GM21360 (cell line): ENCODE data around the gene PRODH2.

Experiments
- ATAC-seq: cut with Tn5 transposase; IDR thresholded peaks from one replicate; pipeline ENCODE4 v1.9.1; 2021; ENCODE audit warnings: mild to moderate bottlenecking, moderate library complexity; ENCODE audit not compliant: unreplicated experiment

Gene PRODH2, protein sequence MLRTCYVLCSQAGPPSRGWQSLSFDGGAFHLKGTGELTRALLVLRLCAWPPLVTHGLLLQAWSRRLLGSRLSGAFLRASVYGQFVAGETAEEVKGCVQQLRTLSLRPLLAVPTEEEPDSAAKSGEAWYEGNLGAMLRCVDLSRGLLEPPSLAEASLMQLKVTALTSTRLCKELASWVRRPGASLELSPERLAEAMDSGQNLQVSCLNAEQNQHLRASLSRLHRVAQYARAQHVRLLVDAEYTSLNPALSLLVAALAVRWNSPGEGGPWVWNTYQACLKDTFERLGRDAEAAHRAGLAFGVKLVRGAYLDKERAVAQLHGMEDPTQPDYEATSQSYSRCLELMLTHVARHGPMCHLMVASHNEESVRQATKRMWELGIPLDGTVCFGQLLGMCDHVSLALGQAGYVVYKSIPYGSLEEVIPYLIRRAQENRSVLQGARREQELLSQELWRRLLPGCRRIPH

DNA sequence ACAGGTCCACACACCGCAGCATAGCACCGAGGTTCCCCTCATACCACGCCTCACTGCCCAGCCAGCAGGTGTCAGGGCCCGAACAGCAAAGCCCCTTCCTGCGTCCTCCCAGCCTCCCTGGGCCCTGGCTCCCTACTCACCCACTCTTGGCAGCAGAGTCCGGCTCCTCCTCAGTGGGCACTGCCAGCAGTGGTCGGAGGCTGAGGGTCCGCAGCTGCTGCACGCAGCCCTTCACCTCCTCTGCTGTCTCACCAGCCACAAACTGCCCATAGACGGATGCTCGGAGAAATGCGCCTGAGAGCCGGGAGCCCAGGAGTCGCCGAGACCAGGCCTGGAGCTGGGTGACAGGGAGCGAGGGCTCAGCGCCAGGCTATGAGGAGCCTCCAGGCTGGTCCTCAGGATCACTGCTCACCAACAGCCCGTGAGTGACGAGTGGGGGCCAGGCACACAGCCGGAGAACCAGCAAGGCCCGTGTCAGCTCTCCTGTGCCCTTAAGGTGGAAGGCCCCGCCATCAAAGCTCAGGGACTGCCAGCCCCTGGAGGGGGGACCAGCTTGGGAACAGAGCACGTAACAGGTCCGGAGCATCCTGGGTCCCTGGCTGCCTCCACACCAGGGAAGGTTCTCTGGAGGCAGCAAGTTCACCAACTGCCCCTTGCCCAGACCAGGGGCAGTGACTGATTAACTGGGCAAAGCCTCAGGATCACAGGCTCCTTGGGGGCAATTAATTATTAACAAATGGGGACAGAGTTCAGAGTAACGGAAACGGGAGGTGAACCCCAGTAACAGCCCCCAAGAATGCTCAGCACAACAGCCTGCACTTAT is at the start of gene PRODH2:
PRODH2 (minus strand) TSS at position 626 of the 823 bp plus-strand sequence; CDS start at position 586, 40 bp downstream.
- no peak for ATAC-seq

DNA sequence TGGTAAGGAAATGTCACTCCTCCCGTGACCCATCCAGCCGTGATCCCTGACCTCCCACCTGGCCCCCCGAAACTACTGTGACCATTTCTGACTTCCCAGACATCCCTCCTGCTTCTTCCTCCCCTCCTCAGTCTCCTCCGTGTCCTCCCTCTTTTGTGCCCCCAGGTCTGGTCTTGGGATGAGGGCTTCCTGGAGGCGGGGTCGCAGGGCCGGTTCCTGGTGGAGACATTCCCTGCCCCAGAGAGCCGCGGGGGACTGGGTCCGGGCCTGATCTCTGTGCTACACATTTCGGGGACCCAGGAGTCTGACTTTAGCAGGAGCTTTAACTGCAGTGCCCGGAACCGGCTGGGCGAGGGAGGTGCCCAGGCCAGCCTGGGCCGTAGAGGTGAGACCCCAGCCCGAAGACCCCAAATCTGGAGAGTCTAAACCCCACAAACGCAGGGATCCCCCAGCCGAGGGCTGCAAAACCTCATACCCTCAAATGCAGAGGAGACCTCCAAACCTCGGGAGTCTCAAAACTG is 49.1 kb upstream of the PRODH2 start:
- ATAC-seq: no peak

DNA sequence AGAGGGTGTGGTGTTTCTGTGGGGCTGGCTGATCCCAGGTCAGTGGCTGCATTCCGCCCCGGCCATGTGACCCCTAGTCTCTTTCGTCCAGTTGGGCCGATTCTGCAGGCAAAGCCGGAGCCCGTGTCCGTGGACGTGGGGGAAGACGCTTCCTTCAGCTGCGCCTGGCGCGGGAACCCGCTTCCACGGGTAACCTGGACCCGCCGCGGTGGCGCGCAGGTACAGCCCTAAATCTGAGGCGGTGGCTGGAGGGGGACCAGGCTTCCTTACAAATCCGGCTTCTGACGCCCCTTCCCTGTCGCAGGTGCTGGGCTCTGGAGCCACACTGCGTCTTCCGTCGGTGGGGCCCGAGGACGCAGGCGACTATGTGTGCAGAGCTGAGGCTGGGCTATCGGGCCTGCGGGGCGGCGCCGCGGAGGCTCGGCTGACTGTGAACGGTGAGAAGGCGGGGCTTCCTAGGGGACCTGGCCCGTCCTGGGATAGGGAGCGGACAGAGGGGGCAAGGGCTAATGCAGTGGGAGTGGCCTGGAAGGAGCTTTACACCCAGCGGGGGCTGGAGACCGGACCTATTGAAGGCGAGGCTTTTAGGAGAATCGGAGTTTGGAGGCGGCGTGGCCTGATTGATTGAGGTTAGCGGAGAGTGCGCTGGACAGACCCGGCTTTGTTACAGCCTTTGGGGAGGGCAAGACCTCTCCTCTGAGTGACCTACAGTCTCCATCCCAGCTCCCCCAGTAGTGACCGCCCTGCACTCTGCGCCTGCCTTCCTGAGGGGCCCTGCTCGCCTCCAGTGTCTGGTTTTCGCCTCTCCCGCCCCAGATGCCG is 48.4 kb upstream of the PRODH2 start:
- no peak for ATAC-seq

DNA sequence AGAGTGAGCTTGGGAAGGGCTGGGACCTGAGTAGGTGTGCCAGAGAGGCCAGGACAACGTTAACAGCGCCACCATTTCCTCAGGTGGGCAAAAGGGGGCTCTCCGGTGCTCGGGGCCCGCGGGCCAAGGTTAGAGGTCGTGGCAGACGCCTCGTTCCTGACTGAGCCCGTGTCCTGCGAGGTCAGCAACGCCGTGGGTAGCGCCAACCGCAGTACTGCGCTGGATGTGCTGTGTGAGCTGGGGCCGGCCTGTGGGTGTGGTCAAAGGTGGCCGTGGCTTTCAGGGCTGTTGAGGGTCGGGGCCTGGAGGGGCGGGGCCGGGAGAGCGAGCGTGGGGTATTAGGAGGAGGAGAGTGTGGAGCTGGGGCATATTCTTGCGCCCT is 47.8 kb upstream of the PRODH2 start:
- ATAC-seq: no peak

DNA sequence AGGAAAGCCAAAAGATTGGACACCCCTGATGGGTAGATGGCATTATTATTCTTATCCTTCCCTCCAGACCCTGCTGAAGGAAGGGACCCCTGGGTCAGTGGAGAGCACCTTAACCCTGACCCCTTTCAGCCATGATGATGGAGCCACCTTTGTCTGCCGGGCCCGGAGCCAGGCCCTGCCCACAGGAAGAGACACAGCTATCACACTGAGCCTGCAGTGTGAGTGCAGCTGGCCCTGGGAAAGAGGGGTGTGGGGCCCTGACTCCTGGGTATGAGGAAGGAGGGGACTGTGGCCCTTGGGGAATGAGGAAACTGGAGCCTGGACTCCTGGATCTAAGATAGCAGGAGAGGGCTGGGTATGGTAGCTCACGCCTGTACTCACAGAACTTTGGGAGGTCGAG is 46.8 kb upstream of the PRODH2 start:
- no peak for ATAC-seq

DNA sequence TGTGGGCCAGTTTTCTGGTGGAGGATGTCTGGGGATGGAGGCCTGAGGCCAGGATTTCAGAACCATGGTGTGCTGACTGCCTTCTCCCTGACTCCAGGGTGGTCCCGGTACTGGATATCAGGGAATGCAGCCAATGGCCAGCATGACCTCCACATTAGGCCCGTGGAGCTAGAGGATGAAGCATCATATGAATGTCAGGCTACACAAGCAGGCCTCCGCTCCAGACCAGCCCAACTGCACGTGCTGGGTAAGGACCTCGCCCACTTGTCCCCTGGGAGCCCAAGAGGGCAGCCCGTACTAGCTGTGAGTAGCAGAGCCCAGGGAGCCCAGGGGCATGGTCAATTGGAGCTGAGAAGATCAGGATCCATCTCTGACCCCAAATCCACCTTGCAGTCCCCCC is 45.7 kb upstream of the PRODH2 start:
- no peak for ATAC-seq

DNA sequence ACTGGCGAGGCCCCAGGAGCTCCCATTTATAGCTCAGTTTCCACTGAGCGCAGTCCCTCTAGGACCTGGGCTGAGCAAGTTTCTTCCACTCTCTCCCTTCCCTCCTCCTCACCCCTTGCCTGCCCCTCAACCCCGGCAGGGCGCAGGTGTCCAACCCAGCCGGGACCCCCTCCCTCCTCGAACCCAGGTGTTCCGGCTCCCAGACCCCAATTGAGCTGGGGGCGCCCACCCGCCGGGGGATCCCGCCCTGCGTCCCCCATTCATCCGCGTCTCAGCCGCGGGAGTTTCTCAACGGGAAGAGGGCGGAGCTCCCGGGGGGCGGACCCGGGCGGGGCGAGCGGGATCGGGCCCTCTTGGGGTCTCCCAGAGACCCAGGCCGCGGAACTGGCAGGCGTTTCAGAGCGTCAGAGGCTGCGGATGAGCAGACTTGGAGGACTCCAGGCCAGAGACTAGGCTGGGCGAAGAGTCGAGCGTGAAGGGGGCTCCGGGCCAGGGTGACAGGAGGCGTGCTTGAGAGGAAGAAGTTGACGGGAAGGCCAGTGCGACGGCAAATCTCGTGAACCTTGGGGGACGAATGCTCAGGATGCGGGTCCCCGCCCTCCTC is 44.0 kb upstream of the PRODH2 start, which contains the start of gene KIRREL2:
KIRREL2 (plus strand) TSS at position 366 of the 604 bp plus-strand sequence; CDS start at position 575, 209 bp downstream.
- ATAC-seq: no peak

DNA sequence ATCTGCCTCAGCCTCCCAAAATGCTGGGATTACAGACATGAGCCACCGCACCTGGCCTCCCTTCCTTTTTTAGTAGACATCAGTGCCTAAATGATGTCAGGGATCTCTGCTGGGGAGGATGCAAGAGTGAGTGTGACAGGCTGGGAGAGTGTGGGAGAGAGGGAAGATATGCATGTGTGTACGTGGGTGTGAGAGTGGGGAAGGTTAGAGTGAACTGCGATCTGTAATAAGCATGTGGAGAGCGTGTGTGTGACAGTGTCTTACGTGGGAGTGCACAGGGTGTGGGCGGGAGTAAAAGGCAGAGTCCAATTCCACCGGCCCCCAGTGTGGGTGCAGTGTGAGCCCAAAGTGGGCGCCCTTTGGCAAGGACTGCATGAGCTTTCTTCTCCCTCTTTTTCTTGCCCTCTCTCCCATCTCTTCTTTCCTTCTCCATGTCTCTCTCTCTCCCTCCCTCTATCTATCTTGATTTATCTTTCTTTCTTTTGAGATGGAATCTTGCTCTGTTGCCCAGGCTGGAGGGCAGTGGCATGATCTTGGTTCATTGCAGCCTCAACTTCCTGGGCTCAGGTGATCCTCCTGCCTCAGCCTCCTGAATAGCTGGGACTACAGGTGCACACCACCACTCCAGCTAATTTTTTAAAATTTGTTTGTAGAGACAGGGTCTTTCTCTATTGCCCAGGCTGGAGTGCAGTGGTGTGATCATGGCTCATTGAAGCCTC is 40.6 kb upstream of the PRODH2 start:
- ATAC-seq: no peak

DNA sequence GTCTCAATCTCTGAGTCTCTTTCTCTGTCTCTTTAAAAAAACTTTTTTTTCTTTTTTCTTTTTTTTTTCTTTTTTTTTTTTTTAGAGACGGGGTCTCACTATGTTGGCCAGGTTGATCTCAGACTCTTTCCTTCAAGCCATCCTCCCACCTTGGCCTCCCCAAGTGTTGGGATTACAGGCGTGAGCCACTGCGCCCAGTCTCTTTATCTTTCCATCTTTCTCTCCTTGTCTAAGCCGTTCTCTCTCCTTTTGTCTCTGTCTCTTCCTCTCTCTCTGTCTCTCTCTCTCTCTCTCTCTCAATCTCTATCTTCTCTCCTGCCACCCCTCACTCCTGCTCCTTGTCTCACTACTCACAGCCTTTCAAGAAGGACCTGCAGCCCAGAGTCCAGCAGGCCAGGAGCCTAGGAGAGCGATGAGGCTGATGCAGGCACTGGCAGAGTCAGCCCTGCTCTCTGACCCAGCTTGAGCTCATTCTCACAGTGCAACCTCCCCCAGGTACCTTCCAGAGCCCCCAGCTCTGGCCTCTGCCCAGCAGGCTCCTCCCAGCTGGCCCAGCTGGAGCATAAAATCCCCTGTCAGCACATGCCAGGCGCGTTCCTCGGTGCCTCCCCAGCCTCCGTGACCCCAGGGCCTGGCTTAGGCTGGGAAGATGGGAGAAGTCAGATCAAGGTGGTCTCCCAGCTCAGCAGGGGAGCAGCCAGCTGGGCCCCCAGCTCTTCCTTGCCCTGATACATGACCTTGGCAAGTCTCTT is 39.6 kb upstream of the PRODH2 start, which contains the start of gene NPHS1:
NPHS1 (minus strand) TSS at position 476 of the 752 bp plus-strand sequence. CDS start 667 bp downstream, outside the sequence.
- no peak for ATAC-seq

DNA sequence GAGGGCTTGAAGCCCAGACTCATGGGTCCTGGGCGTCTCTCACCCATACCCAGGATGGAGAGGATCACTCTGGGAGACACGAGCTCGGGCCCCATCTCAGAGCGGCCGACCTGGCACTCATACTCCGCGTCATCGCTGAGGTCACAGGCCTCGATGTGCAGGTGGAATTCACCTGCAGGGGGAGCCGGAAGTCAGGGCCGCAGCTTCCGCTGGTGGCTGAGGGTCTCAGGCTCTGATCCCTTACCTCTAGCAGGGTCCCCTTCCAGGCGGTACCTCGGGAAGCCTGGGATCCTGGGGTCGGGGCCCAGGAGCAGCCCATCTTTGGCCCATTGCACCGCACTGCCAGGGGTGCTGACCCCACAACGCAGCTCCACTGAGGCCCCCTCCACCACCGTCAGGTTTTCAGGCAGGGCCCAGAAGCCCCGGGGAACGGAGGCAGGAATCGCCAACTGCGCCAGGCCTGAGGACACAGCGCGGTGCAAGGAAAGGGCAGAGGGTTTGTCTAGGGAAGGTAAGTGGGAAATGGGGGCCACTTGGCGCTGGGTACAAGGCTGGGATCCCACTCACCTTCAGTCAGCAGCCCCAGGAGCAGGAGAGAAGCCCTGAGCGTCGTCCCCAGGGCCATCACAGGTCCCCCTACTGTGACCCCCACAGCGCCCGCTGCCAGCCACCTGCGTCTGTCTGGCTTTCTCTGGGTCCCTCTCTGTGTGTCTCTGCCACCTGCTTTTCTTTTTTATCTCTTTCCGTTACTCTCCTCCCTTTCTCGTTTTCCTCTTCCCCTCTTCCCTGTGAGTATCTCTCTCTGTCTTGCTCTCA is 38.8 kb upstream of the PRODH2 start:
- no peak for ATAC-seq

DNA sequence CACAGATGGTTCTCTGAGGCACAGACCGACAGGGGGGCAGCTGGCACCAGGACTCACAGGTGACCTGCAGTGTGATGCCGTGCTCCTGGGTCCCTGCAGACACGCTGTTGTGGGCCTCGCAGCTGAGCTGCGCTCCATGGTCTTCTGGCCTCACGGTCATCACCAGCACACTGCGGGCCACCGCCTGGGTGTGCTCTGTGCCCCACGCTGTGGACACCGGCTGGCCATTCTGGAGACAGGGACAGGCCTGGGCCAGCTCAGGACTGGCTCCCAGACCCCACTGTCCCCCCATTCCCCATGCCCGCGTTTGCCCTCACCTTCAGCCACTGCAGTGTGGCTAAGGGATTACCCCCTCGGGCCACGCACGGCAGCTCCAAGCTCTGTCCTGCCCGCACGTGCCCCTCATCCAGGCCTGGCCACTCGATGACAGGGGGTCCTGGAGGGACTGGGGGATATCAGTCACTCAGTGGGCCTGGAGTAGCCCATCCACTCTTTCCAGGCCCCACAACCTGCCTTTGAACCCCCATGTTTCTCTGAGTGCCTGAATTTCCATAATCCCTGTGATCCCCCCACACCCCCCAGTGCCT is 36.4 kb upstream of the PRODH2 start:
- ATAC-seq: no peak

DNA sequence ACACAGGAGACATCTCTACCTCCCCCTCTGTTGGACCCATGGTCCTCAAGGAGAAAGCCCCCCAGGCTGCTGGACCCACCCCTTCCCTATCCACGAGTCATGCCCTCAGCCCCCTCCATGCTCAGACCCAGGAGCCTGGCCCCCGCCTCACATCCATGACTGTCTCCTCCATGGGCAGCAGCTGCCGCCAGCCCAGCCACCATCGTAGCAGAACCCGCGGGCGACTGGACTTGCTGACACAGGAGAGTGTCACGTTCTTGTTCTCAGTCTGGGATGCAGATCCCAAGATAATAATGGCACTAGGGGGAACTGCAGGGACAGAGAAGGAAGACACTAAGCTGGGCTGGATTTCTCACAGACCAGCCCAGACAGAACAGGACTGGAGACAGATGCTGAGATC is 35.8 kb upstream of the PRODH2 start:
- no peak for ATAC-seq

DNA sequence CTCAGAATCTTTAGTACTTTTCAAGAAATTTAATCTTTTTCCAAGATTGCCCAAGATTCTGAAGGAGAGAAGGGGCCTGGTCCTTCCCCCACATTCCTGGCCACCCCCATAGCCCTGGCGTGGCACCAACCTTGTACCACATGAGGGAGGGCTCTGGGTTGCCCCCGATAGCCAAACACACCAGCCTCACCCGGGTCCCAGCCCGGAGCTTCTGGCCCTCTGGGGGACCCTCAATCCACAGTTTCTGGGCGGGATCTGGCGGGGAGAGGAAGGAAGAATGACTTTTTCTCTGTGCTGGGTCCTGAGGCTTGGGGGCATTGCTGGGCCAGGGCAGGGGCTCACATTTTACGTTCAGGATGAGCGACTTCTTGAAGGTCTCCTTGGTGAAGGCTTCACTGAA is 35.3 kb upstream of the PRODH2 start:
- no peak for ATAC-seq

DNA sequence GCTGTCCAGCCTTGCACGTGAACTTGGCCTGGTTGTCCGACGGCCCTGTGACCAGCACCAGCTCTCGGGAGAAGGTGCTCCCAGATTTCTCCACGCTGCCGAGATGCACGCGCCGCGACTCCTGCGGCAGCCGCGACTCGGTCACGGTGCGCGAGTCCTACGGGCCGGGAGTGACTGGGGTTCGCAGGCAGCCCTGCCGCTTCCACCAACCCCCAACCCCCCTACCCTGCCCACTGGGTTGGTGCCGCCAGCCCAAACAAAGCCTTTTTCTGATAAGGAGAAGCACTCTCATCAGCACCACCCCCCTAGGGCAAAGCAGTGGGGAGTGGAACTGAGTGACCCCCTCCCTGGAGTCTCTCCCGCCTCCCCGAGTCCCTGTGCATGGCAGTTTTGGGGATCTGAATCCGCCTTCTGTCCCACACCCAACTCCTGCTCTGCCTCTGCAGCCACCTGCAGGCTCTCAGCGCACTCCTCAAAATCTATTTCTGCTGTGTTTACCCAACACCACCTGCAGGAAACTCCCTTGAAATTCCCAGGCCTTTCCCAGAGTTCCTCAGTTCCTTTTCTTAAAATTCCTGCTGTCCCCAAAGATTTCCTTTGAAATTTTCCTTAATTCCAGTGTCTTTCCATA is 33.5 kb upstream of the PRODH2 start:
- ATAC-seq: no peak

DNA sequence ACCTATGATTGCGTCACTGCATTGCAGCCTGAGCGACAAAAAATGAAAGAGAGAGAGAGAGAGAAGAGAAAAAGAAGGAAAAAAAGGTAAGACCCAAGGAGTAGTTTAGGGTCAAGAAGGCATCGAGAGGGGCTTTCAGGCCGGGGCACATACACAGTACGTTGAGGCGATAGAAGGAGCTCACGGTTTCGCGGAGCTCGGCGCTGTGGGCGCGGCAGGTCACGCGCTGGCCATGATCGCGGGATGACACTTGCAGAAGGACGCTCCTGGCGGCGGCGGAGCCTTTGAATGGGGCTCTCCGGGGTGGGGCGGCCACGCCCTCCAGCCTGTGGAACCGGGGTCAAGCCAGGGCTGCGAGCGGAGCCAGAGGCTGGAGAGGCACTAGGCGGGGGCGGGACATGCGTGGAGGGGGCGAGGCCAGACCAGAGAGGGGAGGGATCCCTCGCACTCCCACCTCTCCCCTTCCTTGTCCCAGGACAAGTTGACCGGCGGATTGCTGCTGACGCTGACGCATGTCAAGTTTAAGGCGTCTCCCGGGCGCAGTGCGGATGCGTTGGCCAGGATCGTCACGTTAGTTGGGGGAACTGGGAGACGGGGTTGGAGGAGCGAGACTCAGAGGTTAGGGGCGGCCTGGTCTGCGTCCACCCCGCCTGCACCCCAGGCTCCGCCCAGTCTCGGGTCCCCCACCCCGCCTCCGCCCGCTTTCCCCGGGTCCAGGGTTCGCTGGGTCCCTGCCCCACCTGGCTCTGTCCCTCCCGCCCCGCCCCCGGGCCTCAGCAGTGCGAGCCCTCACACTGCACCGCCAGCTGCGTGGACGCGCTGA is 32.8 kb upstream of the PRODH2 start:
- no peak for ATAC-seq

DNA sequence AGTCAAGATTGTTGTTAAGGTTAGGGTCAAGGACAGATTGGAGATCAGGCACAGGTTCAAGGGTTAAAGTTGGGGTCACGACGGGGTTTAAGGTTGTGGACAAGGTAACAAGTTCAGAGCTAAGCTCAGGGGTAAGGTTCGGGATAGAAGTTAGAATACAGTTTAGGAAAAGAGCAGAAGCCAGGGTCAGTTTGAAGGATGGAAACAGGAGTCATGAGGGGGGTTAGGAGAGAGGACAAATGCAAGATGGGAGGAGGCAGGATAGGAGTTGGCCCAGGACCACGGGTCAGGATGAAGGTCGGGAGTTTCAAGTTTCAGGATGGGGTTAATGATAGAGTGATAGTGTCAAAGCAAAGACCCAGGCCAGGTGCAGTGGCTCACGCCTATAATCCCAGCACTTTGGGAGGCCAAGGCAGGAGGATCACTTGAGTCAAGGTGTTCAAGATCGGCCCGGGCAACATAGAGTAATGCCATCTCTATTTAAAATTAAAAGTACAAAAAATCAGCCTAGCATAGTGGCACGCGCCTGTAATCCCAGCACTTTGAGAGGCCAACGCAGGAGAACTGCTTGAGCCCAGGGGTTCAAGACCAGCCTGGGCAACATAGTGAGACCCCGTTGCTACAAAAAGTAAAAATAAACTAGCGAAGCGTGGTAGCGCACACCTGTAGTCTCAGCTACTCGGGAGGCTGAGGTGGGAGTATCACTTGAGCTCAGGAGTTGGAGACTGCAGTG is 32.0 kb upstream of the PRODH2 start:
- no peak for ATAC-seq
